Psoas muscle (tissue), 8 donors: ENCODE data around the gene REELD1. TPM values are rescaled to one million over a fixed set of nuclear protein-coding genes. Genes with fewer than 3 reads are reported as not detected.
A peak's percentile ranks its signal among the peaks of the same experiment; 100 is the strongest.

Experiments
- ATAC-seq, 4 donors: fragments of 200-7000 bp; cut with Tn5 transposase; one replicate each; pipeline ENCODE4 v1.9.1; 2020; ENCODE audit warnings: moderate library complexity in 3 of 4, mild to moderate bottlenecking in 2 of 4
- DNase-seq, 2 donors: peaks; one replicate each; pipeline ENCODE4 v3.0.0-alpha.2; 2020
- H3K27ac ChIP-seq: fragments of 200-600 bp; one replicate; pipeline ENCODE4 v1.8.0; 2022
- H3K27me3 ChIP-seq, 3 donors: fragments of 200-600 bp in 1 of 3; one replicate each; pipeline versions ENCODE4 v1.6.1 to v1.8.0; 2013 to 2022; ENCODE audit warnings: low read length in 2 of 3, mild to moderate bottlenecking in 2 of 3, moderate library complexity in 1 of 3; ENCODE audit not compliant: insufficient read depth in 3 of 3
- H3K36me3 ChIP-seq, 2 donors: fragments of 200-600 bp in 1 of 2; one replicate each; pipeline versions ENCODE4 v1.6.1 to v1.8.0; 2013 to 2022; ENCODE audit warnings: low read depth in 1 of 2, mild to moderate bottlenecking in 1 of 2, moderate library complexity in 1 of 2; ENCODE audit not compliant: insufficient read depth in 1 of 2
- H3K4me1 ChIP-seq: fragments of 200-600 bp; one replicate; pipeline ENCODE4 v1.8.0; 2022
- H3K4me3 ChIP-seq: fragments of 200-600 bp; one replicate; pipeline ENCODE4 v1.8.0; 2022; ENCODE audit warnings: mild to moderate bottlenecking
- H3K9me3 ChIP-seq: fragments of 200-600 bp; one replicate; pipeline ENCODE4 v1.8.0; 2022
- CTCF ChIP-seq: fragments of 200-600 bp; IDR thresholded peaks from one replicate; pipeline ENCODE4 v1.8.0; 2022; ENCODE audit warnings: antibody characterized with exemption
- WGBS, 3 donors: extraction: QIAGEN DNeasy Blood & Tissue Kit; methylation state at CpG; one replicate each; pipeline versions ENCODE4 v1.1.6 to v1.1.7; 2013; 5-methylcytosine and 5-hydroxymethylcytosine counted together
- intact Hi-C, 2 donors: fragments of 100-400 bp; cut with DNase I; formaldehyde crosslinking; loops; one replicate each; pipeline versions ENCODE4 v1.11.0 to v1.14.2; 2022
- polyA plus RNA-seq, 3 donors: library from polyadenylated mRNA; stranded (reverse); fragments of 200-250 nt; gene quantifications; one replicate each; pipeline ENCODE4 v1.2.3, GENCODE V29; 2013
- total RNA-seq, 4 donors: library from RNA; stranded (reverse); fragmentation: NEBNext Ultra II Directional in 2 of 4; extraction: Animal tissue kit (Norgen Biotek cat#: 25700) in 2 of 4; gene quantifications; one replicate each; pipeline versions ENCODE4 v1.2.1 to v1.2.4, GENCODE V29; 2021 to 2023
- donor health status: healthy with polysubstance abuse.
- donor health status: DM: no; HTN: no; CAD: no; lungs with moderate emphysema.
- donor health status: Bipolar disorder and iron deficiency.
- donor health status: healthy.
- donor health status: DM: yes; HTN: yes; CAD: no.
- donor health status: DM: no; HTN: no; CAD: no.
- donor health status: DM: no; HTN: no; CAD: no.
- donor health status: DM: yes; HTN: yes; CAD: no.

REELD1 gene
- total and polyA plus RNA-seq, 7 donors: 0.03 to 0.46 (median 0.10) TPM; not detected in 4

- H3K36me3 ChIP-seq: peaks cover 10 to 57% of the 10 kb centered on the region in 2 donors
- no peak for DNase-seq
- H3K27me3 ChIP-seq: no peaks in the 10 kb centered on the region
- intact Hi-C loops: no loop called here
- peak; percentile 13 for TF ChIP-seq CTCF
- H3K27ac ChIP-seq: no peak overlapping the region
- no peaks in the 10 kb centered on the region for H3K9me3 ChIP-seq
- WGBS, 3 donors: 57 to 60% (median 58%) methylated on average over 9 of the region's 9 CpGs
- ATAC-seq: peak in 3 of 4 donors; percentile 32 to 85 (median 76)
- H3K4me3 ChIP-seq: no peak overlapping the region
- peaks cover 4% of the 10 kb centered on the region for H3K4me1 ChIP-seq
Measured at GRCh38 chr4:146191766-146192458, 22.4 kb upstream of the REELD1 start.

GRCh38 chr4:146193628-146194027 is 20.7 kb upstream of the REELD1 start:
- intact Hi-C loops: no loop called here
- DNase-seq (no peak), ATAC-seq (no peak)
- TF ChIP-seq CTCF: no peak
- Histone ChIP-seq H3K27me3 (no peaks in the 10 kb centered on the region), H3K36me3 (peaks cover 10 to 40% of the 10 kb centered on the region in 2 donors), H3K4me3 (no peak overlapping the region), H3K27ac (no peak overlapping the region), H3K4me1 (peaks cover 4% of the 10 kb centered on the region), H3K9me3 (no peaks in the 10 kb centered on the region)
- 89 to 93% (median 90%) methylated on average over 5 of the region's 5 CpGs for WGBS, 3 donors

- Histone ChIP-seq H3K9me3 (no peaks in the 10 kb centered on the region), H3K4me1 (peaks cover 4% of the 10 kb centered on the region), H3K4me3 (no peak overlapping the region), H3K27ac (no peak overlapping the region), H3K27me3 (no peaks in the 10 kb centered on the region), H3K36me3 (peaks cover 10 to 34% of the 10 kb centered on the region in 2 donors)
- no peak for TF ChIP-seq CTCF
- DNase-seq (no peak), ATAC-seq (no peak)
- intact Hi-C loops: no loop called here
Measured at GRCh38 chr4:146194212-146194611, 20.1 kb upstream of the REELD1 start.

GRCh38 chr4:146202665-146203064 is 11.7 kb upstream of the REELD1 start:
- H3K4me1 ChIP-seq: no peaks in the 10 kb centered on the region
- no peak for ATAC-seq
- H3K27me3 ChIP-seq: no peaks in the 10 kb centered on the region
- no peak overlapping the region for H3K27ac ChIP-seq
- 79 to 84% (median 83%) methylated on average over 2 of the region's 2 CpGs for WGBS, 3 donors
- DNase-seq: no peak
- no peaks in the 10 kb centered on the region for H3K9me3 ChIP-seq
- no peak overlapping the region for H3K4me3 ChIP-seq
- no peaks in the 10 kb centered on the region for H3K36me3 ChIP-seq
- no peak for TF ChIP-seq CTCF
- intact Hi-C loops: no loop called here

GRCh38 chr4:146207410-146207809 is 6.9 kb upstream of the REELD1 start:
- DNase-seq: no peak
- 64 to 68% (median 64%) methylated on average over 5 of the region's 5 CpGs for WGBS, 3 donors
- no peak overlapping the region for H3K27ac ChIP-seq
- TF ChIP-seq CTCF: no peak
- no peaks in the 10 kb centered on the region for H3K9me3 ChIP-seq
- H3K27me3 ChIP-seq: peaks cover 0 to 3% (median 0%) of the 10 kb centered on the region in 3 donors
- H3K4me3 ChIP-seq: no peak overlapping the region
- no peak for ATAC-seq
- no peaks in the 10 kb centered on the region for H3K36me3 ChIP-seq
- H3K4me1 ChIP-seq: no peaks in the 10 kb centered on the region
- intact Hi-C loops: no loop called here
